Liver (tissue), 3 donors: ENCODE results near the gene UNC93B1.

Experiments
- EGR1 ChIP-seq, 2 donors: IDR thresholded peaks; 2 replicates each; pipeline ENCODE4 v1.6.1; 2016 to 2018; ENCODE audit warnings: antibody characterized with exemption in 2 of 2, low read depth in 2 of 2
- GABPA ChIP-seq, 2 donors: IDR thresholded peaks in 1 of 2; conservative IDR thresholded peaks in 1 of 2; 2 replicates each; pipeline ENCODE4 v1.6.1; 2016; ENCODE audit warnings: antibody characterized with exemption in 2 of 2, mild to moderate bottlenecking in 1 of 2, moderate library complexity in 1 of 2
- HNF4A ChIP-seq, 2 donors: conservative IDR thresholded peaks; 2 replicates each; pipeline ENCODE4 v1.6.1; 2016; ENCODE audit warnings: antibody characterized with exemption in 2 of 2, mild to moderate bottlenecking in 2 of 2
- JUND ChIP-seq, 2 donors: IDR thresholded peaks; 2 replicates each; pipeline ENCODE4 v1.6.1; 2016; ENCODE audit warnings: antibody characterized with exemption in 2 of 2
- MAX ChIP-seq: IDR thresholded peaks from 2 replicates; pipeline ENCODE4 v1.6.1; 2016; ENCODE audit warnings: antibody characterized with exemption
- RAD21 ChIP-seq, 2 donors: IDR thresholded peaks; 2 replicates each; pipeline ENCODE4 v1.6.1; 2016; ENCODE audit warnings: antibody characterized with exemption in 2 of 2, mild to moderate bottlenecking in 2 of 2
- REST ChIP-seq: IDR thresholded peaks from 2 replicates; pipeline ENCODE4 v1.6.1; 2016; ENCODE audit warnings: antibody characterized with exemption, mild to moderate bottlenecking
- RXRA ChIP-seq, 2 donors: IDR thresholded peaks; 2 replicates each; pipeline ENCODE4 v1.6.1; 2017 to 2018; ENCODE audit warnings: antibody characterized with exemption in 2 of 2, mild to moderate bottlenecking in 1 of 2
- SP1 ChIP-seq: IDR thresholded peaks from 2 replicates; pipeline ENCODE4 v1.6.1; 2018; ENCODE audit warnings: antibody characterized with exemption, mild to moderate bottlenecking
- TAF1 ChIP-seq: conservative IDR thresholded peaks from 2 replicates; pipeline ENCODE4 v1.6.1; 2016; ENCODE audit warnings: antibody characterized with exemption, mild to moderate bottlenecking
- YY1 ChIP-seq: IDR thresholded peaks from 2 replicates; pipeline ENCODE4 v1.6.1; 2016; ENCODE audit warnings: antibody characterized with exemption, mild to moderate bottlenecking
- TF ChIP-seq, protein P1 (sequence below): fragments of 150-350 bp; IDR thresholded peaks from 2 replicates; pipeline ENCODE4 v1.5.1; 2017; ENCODE audit warnings: improper control_type of control experiment, low read depth, low read length; ENCODE audit not compliant: missing input control
- donor health status: healthy.
- donor health status: healthy.

DNA sequence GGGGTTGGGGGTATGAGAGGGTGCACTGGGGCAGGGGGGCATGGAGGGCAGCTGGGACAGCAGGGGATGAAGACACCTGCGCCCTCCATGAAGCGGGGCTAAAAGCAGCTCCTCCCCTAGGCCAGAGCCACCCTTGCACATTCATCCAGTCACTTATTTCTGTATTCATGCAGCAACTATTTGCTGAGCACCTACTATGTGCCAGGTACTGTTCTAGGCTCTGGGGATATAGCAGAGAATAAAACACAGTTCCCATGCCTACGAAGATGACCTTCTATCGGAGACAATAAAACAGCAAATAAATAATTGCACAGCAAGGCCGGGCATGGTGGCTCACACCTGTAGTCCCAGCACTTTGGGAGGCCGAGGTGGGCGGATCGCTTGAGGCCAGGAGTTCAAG, 11.6 kb upstream of the UNC93B1 start:
- TF ChIP-seq, protein P1, sequence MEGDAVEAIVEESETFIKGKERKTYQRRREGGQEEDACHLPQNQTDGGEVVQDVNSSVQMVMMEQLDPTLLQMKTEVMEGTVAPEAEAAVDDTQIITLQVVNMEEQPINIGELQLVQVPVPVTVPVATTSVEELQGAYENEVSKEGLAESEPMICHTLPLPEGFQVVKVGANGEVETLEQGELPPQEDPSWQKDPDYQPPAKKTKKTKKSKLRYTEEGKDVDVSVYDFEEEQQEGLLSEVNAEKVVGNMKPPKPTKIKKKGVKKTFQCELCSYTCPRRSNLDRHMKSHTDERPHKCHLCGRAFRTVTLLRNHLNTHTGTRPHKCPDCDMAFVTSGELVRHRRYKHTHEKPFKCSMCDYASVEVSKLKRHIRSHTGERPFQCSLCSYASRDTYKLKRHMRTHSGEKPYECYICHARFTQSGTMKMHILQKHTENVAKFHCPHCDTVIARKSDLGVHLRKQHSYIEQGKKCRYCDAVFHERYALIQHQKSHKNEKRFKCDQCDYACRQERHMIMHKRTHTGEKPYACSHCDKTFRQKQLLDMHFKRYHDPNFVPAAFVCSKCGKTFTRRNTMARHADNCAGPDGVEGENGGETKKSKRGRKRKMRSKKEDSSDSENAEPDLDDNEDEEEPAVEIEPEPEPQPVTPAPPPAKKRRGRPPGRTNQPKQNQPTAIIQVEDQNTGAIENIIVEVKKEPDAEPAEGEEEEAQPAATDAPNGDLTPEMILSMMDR = no peak
- TF ChIP-seq JUND (IDR thresholded peaks at IDR 0.05) (no peak), EGR1 (IDR thresholded peaks at IDR 0.05; ENCODE audit: low read depth in 2 of 2) (no peak), REST (no peak), YY1 (no peak), SP1 (no peak), GABPA (IDR thresholded peaks at IDR 0.05 in 1 of 2, conservative IDR thresholded peaks at IDR 0.05 in 1 of 2) (no peak), HNF4A (conservative IDR thresholded peaks at IDR 0.05) (no peak), RXRA (IDR thresholded peaks at IDR 0.05) (no peak), MAX (no peak), TAF1 (no peak), RAD21 (IDR thresholded peaks at IDR 0.05) (no peak)
